NCI-H2227 (cell line): ENCODE measurements around the gene DHRS4L2.

Experiments used
- DNase-seq: peaks from one replicate; lab custom pipeline; 2025; ENCODE audit not compliant: unreplicated experiment; lab: John Stamatoyannopoulos, UW

The DHRS4L2 gene

GRCh38 chr14:24051789-24052655 is 63.3 kb downstream of the DHRS4L2 start, which contains the start of gene CARMIL3:
Gene CARMIL3, plus strand, starts transcription at chr14:24052009. Its CDS starts 145 bp downstream, at chr14:24052154.
- DNase-seq, result peak; percentile 87

DNA sequence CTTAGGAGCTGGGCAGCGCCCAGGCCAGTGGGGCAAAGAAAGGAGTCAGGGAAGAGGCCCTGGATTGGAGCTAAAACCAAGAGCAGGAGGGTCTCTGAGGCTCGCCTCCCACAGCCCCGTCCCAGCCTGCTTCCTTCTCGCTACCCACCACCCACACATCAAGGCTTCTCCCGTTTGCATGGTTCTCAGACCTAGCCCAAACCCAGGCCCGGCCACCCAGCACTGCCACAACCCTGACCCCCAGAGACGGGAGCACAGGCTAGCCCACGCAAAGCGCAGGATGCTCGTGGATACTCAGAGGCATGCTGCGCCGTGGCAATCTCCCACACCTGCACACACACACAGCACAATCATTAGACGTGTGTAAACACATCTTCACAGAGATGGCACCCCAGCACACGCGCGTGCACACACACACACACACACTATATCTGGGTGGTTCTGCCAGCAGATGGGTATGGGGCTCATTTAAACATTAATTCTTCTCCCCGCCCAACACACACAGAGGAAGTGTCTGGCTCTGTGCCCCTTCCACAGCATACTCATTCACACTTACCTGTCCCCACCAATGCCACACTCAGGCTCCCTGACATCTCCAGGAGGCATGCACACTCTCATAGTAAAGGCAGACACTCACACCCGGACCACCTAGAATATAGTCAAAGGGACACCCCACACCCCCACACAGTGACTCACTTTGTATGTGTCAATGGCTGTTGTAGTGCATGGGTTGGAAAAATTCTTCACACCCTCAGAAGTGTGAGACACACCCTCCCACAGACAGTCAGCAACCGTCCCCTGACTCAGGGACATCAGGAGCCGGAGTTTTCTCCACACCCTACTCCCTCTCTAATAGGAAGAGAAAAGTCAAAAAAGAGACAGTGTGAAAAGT is 64.2 kb downstream of the DHRS4L2 start:
- DNase-seq, result no peak

DNA sequence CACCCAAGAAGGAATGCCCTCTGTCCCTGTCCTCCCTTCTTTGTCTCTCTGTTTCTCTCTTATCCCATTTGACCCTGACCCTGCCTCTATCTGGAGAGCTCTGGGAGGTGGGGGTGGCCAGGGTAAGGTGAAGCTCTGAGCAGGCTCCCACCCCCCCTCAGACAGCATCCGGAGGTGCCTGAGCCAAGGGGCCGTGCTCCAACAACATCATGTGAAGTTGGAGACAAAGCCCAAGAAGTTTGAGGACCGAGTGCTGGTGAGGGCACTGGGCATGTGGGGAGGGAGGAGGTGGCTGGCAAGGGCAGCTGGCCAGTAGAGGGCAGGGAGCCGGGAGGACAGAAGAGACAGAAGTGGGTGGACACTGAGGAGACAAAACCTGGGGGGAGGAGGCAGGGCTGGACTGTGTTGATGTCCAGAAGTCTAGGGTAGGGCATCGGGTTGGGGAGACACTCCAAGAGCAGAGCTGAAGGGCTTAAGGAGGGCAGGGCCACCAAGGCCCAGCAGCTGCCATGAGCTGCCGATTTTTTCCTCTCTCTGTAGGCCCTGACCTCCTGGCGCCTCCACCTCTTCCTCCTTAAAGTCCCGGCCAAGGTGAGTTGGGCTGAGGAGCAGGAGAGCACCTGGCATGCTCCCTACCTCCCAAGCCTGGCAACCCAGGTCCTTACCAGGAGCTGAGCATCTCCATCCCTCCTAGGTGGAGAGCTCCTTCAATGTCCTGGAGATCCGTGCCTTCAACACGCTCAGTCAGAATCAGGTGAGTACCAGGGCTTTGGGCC is 65.0 kb downstream of the DHRS4L2 start:
- DNase-seq, result no peak

GRCh38 chr14:24054324-24054641 is 65.6 kb downstream of the DHRS4L2 start:
- DNase-seq, result no peak

DNA sequence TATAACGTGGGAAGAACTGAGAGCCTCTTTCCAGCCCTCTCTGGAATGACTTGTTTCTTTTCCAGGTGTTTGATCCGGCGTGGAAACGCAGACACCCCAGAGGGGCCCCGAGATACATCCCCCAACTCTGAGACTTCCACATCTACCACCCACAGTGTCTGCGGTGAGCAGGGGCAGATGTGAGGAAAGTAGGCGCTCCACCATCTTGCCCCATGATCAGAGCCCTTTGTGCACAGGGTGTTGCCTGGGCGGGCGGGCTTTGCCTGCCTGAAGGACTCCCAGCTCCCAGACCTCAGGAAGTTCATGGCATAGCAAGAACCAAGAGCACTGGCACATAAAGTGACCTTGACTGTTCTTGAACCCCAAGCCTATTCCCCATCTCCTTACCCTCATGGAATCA is 65.9 kb downstream of the DHRS4L2 start:
- no peak for DNase-seq
